Raji (cell line): Measurements from ENCODE around the gene TUBGCP3.

Experiments used
- POLR2A ChIP-seq: IDR thresholded peaks from 2 replicates; pipeline ENCODE4 v1.6.1; 2011; ENCODE audit warnings: low read depth, low read length, control low read depth; ENCODE audit not compliant: insufficient read depth

TUBGCP3 gene

GRCh38 chr13:112525356-112525945 is 62.5 kb downstream of the TUBGCP3 start:
- no peak for TF ChIP-seq POLR2A

GRCh38 chr13:112522578-112522977 is 65.4 kb downstream of the TUBGCP3 start:
- TF ChIP-seq POLR2A: no peak

GRCh38 chr13:112521073-112521685 is 66.8 kb downstream of the TUBGCP3 start:
- no peak for TF ChIP-seq POLR2A

GRCh38 chr13:112519517-112520060 is 68.4 kb downstream of the TUBGCP3 start:
- TF ChIP-seq POLR2A: no peak

GRCh38 chr13:112516218-112516617 is 71.7 kb downstream of the TUBGCP3 start:
- no peak for TF ChIP-seq POLR2A

GRCh38 chr13:112513761-112514160 is 74.2 kb downstream of the TUBGCP3 start:
- TF ChIP-seq POLR2A: no peak

- no peak for TF ChIP-seq POLR2A
Observed at GRCh38 chr13:112510987-112511685, 76.8 kb downstream of the TUBGCP3 start.

GRCh38 chr13:112510002-112510780 is 77.8 kb downstream of the TUBGCP3 start:
- no peak for TF ChIP-seq POLR2A

GRCh38 chr13:112509190-112509589 is 78.8 kb downstream of the TUBGCP3 start:
- no peak for TF ChIP-seq POLR2A

GRCh38 chr13:112506046-112506445 is 81.9 kb downstream of the TUBGCP3 start:
- TF ChIP-seq POLR2A: no peak

- no peak for TF ChIP-seq POLR2A
Observed at GRCh38 chr13:112496166-112496565, 91.8 kb downstream of the TUBGCP3 start.

- TF ChIP-seq POLR2A: no peak
Observed at GRCh38 chr13:112495465-112495864, 92.5 kb downstream of the TUBGCP3 start.

GRCh38 chr13:112489199-112489598 is 98.8 kb downstream of the TUBGCP3 start:
- no peak for TF ChIP-seq POLR2A

GRCh38 chr13:112487127-112487517 is 100.8 kb downstream of the TUBGCP3 start:
- no peak for TF ChIP-seq POLR2A

- no peak for TF ChIP-seq POLR2A
Observed at GRCh38 chr13:112486386-112487126, 101.4 kb downstream of the TUBGCP3 start.
